Progenitor cell of endocrine pancreas (in vitro differentiated cells): ENCODE measurements around the gene PARVA. TPM values are rescaled to one million over a fixed set of nuclear protein-coding genes. Genes with fewer than 3 reads are reported as not detected.
A peak's percentile ranks its signal among the peaks of the same experiment; 100 is the strongest.

Experiments used
- DNase-seq: peaks from one replicate; pipeline ENCODE4 v3.0.0; 2021; ENCODE audit warnings: low spot score; ENCODE audit not compliant: unreplicated experiment
- H3K27ac Mint-ChIP-seq: 2 replicates; pipeline ENCODE4 v1.8.0; 2021; ENCODE audit warnings: mild to moderate bottlenecking, moderate library complexity, mixed read lengths
- H3K27me3 Mint-ChIP-seq: 2 replicates; pipeline ENCODE4 v1.8.0; 2021; ENCODE audit warnings: mixed read lengths
- H3K36me3 Mint-ChIP-seq: 2 replicates; pipeline ENCODE4 v1.8.0; 2022; ENCODE audit warnings: mixed read lengths; ENCODE audit not compliant: insufficient read depth
- H3K4me1 Mint-ChIP-seq: 2 replicates; pipeline ENCODE4 v1.8.0; 2021; ENCODE audit warnings: low read depth, mixed read lengths
- H3K4me3 Mint-ChIP-seq: 2 replicates; pipeline ENCODE4 v1.8.0; 2021; ENCODE audit warnings: low read depth, mild to moderate bottlenecking, moderate library complexity, mixed read lengths
- H3K9me3 Mint-ChIP-seq: 2 replicates; pipeline ENCODE4 v1.8.0; 2021; ENCODE audit warnings: low read depth, mixed read lengths
- total RNA-seq: library from RNA; stranded (reverse); gene quantifications from 2 replicates; pipeline ENCODE4 v1.2.1, GENCODE V29; 2021
- TF ChIP-seq, protein P1 (sequence below): fragments of 200-600 bp; sonication (generic); IDR thresholded peaks from one replicate; pipeline ENCODE4 v1.5.0; 2021; ENCODE audit warnings: antibody characterized with exemption, mild to moderate bottlenecking; ENCODE audit not compliant: unreplicated experiment

Gene PARVA
- total RNA-seq, 1 donor from 2014 or later: 49.3 TPM

DNA sequence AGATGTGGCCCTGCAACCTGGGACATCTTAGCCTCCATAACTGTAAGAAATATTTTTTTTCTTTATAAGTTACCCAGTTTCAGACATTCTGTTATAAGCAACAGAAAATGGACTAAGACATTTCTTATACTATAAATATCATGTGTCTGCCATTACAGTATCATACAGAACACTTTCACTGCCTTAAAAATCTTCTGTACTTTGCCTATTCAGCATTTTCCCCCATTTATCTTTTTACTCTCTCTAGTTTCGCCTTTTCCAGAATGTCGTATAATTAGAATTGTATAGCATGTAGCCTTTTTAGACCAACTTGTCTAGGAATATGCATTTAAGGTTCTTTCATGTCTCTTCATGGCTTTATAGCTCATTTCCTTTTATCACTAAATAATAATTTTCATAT is 88.0 kb downstream of the PARVA start:
- Mint-ChIP-seq H3K4me3 (no peak overlapping the region), H3K4me1 (peaks cover 13% of the 10 kb centered on the region), H3K36me3 (peaks cover 10% of the 10 kb centered on the region), H3K27me3 (no peaks in the 10 kb centered on the region), H3K9me3 (peaks cover 12% of the 10 kb centered on the region), H3K27ac (no peak overlapping the region)
- TF ChIP-seq, protein P1, sequence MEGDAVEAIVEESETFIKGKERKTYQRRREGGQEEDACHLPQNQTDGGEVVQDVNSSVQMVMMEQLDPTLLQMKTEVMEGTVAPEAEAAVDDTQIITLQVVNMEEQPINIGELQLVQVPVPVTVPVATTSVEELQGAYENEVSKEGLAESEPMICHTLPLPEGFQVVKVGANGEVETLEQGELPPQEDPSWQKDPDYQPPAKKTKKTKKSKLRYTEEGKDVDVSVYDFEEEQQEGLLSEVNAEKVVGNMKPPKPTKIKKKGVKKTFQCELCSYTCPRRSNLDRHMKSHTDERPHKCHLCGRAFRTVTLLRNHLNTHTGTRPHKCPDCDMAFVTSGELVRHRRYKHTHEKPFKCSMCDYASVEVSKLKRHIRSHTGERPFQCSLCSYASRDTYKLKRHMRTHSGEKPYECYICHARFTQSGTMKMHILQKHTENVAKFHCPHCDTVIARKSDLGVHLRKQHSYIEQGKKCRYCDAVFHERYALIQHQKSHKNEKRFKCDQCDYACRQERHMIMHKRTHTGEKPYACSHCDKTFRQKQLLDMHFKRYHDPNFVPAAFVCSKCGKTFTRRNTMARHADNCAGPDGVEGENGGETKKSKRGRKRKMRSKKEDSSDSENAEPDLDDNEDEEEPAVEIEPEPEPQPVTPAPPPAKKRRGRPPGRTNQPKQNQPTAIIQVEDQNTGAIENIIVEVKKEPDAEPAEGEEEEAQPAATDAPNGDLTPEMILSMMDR: no peak
- no peak for DNase-seq

DNA sequence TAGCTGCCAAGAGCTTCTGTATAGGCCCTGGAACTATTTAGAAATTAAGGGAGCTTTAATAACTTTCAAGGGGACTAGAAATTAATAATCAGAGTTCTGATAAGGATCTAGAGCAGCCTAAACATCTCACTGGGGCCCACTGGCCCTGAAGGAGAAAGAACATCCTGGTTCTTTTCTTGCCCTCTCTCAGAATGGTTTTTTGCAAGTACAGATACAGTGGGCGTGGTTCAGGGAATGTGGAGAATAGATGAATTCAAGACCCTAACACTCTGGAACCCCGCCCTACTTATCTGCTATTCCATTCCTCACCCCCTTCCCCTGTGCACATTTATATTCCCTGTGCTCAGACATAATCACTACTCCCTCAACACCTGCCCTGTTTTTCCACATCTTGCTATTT is 90.2 kb downstream of the PARVA start:
- peaks cover 16% of the 10 kb centered on the region for H3K4me1 Mint-ChIP-seq
- H3K27me3 Mint-ChIP-seq: no peaks in the 10 kb centered on the region
- TF ChIP-seq, protein P1: no peak
- no peak overlapping the region for H3K4me3 Mint-ChIP-seq
- no peak for DNase-seq
- peaks cover 12% of the 10 kb centered on the region for H3K9me3 Mint-ChIP-seq
- H3K36me3 Mint-ChIP-seq: peaks cover 12% of the 10 kb centered on the region
- H3K27ac Mint-ChIP-seq: no peak overlapping the region

DNA sequence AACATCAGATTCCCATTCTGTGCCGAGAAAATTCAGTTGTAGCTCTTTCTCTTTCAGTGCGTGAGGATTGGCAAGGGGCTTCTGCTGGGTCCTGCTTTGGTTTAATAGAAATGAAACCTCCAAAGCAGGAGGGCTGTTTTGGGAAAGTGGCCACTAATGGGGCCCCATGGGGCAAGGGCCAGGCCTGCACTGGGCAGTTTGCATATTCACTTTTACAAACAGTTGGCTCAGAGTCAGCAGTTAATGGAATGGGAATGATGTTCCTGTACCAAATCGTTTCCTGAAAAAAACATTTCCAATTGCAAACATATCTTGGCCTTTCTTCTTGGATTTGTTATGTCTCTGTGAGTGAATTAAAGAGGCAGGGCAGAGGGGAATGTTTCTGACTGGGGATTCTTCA is 92.1 kb downstream of the PARVA start:
- Mint-ChIP-seq H3K36me3 (peaks cover 6% of the 10 kb centered on the region), H3K27ac (no peak overlapping the region), H3K9me3 (peaks cover 1% of the 10 kb centered on the region), H3K27me3 (no peaks in the 10 kb centered on the region), H3K4me3 (no peak overlapping the region), H3K4me1 (peaks cover 32% of the 10 kb centered on the region)
- no peak for DNase-seq
- TF ChIP-seq, protein P1: no peak

DNA sequence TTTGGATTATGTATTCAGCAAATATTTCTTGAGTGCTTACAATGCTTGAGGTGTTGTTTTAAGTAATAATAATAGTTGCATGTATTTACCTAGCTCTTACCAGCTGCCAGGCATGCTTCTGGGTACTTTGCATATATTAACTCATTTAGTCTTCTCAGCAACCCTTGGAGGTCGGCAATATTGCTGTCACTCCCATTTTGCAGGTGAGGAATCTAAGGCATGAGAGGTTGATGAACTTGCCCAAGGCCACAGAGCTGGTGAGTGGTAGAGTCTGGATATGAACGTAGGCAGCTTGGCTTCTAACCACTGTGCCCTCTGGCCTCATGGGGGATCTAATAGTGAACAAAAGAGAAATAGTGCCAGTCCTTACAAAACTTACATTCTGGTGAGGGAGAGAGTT is 92.9 kb downstream of the PARVA start:
- H3K4me1 Mint-ChIP-seq: peaks cover 37% of the 10 kb centered on the region
- DNase-seq: no peak
- no peaks in the 10 kb centered on the region for H3K27me3 Mint-ChIP-seq
- no peak overlapping the region for H3K27ac Mint-ChIP-seq
- no peaks in the 10 kb centered on the region for H3K9me3 Mint-ChIP-seq
- peaks cover 10% of the 10 kb centered on the region for H3K36me3 Mint-ChIP-seq
- TF ChIP-seq, protein P1: no peak
- no peak overlapping the region for H3K4me3 Mint-ChIP-seq

DNA sequence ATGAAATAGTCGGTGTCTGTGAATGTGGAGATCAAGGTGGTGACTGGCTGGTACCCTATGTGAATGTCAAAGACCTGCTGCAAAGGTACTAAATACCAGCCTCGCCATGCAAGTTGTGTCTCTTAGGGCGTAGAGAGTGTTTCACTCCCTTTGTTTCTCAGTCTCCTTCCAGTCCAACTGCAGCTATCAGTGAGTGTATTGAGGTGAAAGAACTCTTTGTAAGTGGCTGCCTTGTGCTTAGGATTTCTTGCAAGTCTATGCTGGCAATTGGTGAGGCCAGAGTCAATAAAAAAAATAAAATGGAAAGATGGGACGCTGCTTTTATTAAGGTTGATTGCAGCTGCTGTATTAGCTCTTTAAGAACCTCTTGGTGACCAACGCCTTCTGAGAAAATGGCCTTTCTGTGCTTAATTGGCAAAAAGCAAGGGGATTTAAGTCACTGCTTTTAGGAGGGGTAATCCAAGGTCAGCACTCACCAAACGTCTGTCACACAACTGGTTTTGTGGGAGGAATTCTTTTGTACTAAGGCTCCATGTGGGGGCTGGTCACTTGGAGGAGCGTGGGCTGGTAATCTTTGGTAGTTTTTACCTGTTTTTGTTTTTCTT is 95.1 kb downstream of the PARVA start:
- H3K9me3 Mint-ChIP-seq: no peaks in the 10 kb centered on the region
- peak overlapping the region; percentile 93 for H3K27ac Mint-ChIP-seq
- no peak for DNase-seq
- H3K27me3 Mint-ChIP-seq: no peaks in the 10 kb centered on the region
- peak overlapping the region; percentile 50 for H3K4me3 Mint-ChIP-seq
- H3K4me1 Mint-ChIP-seq: peaks cover 37% of the 10 kb centered on the region
- H3K36me3 Mint-ChIP-seq: peaks cover 15% of the 10 kb centered on the region
- TF ChIP-seq, protein P1: no peak
